HL-60/S4 (cell line): ENCODE measurements around the gene HELZ2.
"Not testable (repeated sequence)": the region's sequence is repeated elsewhere in the genome, so short reads cannot be mapped to it uniquely, and the experiment has no call there.

Experiments used
- in situ Hi-C: fragments of 300-500 bp; cut with MboI; formaldehyde crosslinking; loops from 2 replicates; pipeline ENCODE4 v1.14.3; 2022; ENCODE audit warnings: low sequenced_read_pairs

HELZ2 gene

GRCh38 chr20:63580796-63581461 lies 6.9 kb upstream of the HELZ2 start:
- in situ Hi-C loops = no loop called here

- in situ Hi-C loops = no loop called here
Measured at GRCh38 chr20:63579017-63579694, 5.1 kb upstream of the HELZ2 start.

- in situ Hi-C loops = no loop called here
Measured at GRCh38 chr20:63578224-63579016, 4.4 kb upstream of the HELZ2 start.

GRCh38 chr20:63577317-63577894 lies 3.4 kb upstream of the HELZ2 start:
- in situ Hi-C loops = no loop called here

- in situ Hi-C loops = no loop called here
Measured at GRCh38 chr20:63576311-63576710, 2.3 kb upstream of the HELZ2 start.

- in situ Hi-C loops = no loop called here
Measured at GRCh38 chr20:63574829-63575743, 1.0 kb upstream of the HELZ2 start.

- in situ Hi-C loops = no loop called here
Measured at GRCh38 chr20:63573647-63574131, 350 bp downstream of the HELZ2 start.

GRCh38 chr20:63572788-63573646 lies 1.0 kb downstream of the HELZ2 start:
- in situ Hi-C loops = no loop called here

- in situ Hi-C loops = no loop called here
Measured at GRCh38 chr20:63572071-63572787, 1.8 kb downstream of the HELZ2 start.

GRCh38 chr20:63571087-63571478 lies 3.0 kb downstream of the HELZ2 start:
- in situ Hi-C loops = not testable (repeated sequence)

- in situ Hi-C loops = no loop called here
Measured at GRCh38 chr20:63570281-63571086, 3.6 kb downstream of the HELZ2 start.

- in situ Hi-C loops = no loop called here
Measured at GRCh38 chr20:63568986-63569949, 4.8 kb downstream of the HELZ2 start.

GRCh38 chr20:63568170-63568981 lies 5.7 kb downstream of the HELZ2 start:
- in situ Hi-C loops = no loop called here

- in situ Hi-C loops = no loop called here
Measured at GRCh38 chr20:63567386-63568169, 6.5 kb downstream of the HELZ2 start.

GRCh38 chr20:63567136-63567385 lies 7.0 kb downstream of the HELZ2 start:
- in situ Hi-C loops = no loop called here
